ENCODE results near the gene NOXO1.
"Not testable (repeated sequence)": the region's sequence is repeated elsewhere in the genome, so short reads cannot be mapped to it uniquely, and the experiment has no call there.

Gene NOXO1

DNA sequence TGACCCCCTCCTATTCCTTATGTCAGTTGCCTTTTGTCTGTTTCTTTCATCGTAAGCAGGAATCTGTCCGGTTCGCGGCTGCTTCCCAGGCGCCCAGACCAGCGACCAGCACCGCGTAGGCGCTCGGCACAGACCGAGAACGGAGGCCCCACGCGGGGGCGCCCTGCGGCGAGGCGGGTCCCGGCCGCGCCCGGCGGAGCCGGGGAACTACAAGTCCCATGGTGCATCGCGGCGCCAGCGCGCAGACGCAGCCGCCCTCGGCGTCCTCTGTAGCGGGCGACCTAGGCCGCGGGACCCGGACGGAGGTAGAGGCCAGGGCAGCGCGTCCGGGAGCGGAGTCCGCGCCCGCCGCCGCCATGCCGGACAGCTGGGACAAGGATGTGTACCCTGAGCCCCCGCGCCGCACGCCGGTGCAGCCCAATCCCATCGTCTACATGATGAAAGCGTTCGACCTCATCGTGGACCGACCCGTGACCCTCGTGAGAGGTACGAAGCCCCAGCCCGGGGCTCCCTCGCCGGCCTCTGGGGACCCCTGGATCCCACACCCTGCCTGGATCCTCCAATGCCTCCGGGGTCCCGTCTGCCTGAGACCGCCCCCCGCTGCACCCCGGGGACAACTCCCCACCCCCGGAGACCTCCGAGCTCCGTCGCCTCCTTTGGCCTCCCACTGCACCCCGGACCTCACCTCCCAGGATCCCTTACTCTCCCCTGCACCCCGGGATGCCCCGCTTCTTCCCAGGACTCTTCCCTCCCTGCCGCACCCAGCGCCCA, 21.8 kb downstream of the NOXO1 start, which contains the start of gene NDUFB10:
NDUFB10 (plus strand) TSS at position 270 of the 771 bp plus-strand sequence; CDS start at position 357, 87 bp downstream.
- peak; percentile 48 for DNase-seq

DNA sequence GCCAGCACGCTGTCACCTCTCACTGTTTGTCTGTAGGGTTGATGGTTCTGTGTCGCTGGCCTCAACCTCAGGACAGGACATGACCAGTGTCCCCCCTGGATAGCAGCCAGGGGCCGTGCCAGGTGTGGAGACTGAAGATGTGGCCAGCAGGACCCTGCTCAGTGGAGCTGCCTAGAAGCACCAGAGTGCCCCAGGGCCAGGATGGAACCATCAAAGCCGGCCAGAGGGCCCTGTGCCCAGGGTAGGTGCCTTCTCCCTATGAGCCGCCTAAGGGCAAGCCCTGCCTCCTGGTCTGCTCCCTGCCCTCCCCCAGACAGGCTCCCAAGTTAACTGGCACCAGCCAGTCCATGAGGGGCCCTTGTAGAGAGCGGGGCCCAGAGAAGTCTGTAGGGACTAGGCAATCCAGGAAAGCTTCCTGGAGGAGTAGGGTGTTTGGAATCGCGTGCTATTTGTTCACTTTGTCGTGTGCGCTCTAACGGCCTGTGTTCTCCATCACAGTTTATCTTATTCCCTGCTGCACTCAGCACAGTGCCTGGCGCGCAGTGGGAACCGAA, 22.5 kb downstream of the NOXO1 start:
- no peak for DNase-seq

DNA sequence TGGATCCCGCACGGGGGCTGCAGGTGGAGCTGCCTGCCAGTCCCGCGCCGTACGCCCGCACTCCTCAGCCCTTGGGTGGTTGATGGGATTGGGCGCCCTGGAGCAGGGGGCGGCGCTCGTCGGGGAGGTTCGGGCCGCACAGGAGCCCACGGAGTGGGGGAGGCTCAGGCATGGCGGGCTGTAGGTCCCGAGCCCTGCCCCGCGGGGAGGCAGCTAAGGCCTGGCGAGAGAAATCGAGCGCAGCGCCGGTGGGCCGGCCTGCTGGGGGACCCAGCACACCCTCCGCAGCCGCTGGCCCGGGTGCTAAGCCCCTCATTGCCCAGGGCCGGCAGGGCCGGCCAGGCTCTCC, 23.2 kb downstream of the NOXO1 start:
- not testable (repeated sequence) for DNase-seq

DNA sequence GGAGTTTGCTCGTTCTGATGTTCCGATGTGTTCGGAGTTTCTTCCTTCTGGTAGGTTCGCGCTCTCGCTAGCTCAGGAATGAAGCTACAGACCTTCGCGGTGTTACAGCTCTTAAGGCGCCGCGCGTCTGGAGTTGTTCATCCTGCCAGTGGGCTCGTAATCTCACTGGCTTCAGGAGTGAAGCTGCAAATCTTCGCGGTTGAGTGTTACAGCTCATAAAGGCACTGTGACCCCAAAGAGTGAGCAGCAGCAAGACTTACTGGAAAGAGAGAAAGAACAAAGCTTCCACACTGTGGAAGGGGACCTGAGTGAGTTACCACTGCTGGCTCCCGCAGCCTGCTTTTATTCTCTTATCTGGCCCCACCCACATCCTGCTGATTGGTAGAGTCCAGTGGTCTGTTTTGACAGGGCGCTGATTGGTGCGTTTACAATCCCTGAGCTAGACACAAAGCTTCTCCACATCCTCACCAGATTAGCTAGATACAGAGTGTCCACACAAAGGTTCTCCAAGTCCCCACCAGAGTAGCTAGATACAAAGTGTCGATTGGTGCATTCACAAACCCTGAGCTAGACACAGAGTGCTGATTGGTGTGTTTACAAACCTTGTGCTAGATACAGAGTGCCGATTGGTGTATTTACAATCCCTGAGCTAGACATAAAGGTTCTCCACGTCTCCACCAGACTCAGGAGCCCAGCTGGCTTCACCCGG, 23.7 kb downstream of the NOXO1 start:
- not testable (repeated sequence) for DNase-seq

DNA sequence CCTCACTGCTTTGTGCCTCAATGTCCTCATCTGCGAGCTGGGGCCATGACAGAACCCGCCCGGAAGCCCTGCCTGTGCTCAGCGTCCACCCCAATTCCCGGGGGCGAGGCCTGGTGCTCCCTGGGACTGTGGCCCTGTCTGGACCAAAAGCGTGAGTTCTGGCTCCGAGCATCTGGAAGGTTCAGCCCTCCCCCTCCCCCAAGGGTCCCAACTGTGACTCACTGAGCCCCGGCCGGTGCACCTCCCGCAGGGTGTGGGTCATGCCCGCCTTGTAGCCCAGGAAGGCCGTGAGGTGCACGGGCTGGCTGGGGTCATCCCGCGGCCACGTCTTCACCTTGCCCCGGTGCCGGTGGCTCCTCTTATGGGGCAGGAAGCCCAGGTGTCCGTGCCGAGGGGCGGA, 27.5 kb downstream of the NOXO1 start:
- no peak for DNase-seq

DNA sequence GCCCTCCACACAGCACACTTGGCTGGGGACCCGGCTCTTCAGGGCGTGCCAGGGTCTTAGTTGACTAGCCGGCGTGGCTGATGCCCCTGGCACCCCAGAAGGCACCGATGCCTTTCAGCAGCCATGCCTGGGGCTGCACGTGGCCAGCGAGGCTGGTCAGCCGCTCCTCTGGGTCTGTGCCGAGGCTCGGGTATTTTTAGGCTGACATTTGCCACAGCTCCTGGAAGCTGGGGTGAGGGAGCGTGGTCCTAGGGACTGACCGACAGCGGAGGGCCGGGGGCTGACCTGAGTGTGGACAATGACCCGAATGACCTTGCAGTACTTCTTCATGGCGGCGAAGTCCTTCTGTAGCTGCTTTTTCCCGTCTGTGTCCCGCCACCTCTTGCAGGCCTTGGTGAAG, 30.7 kb downstream of the NOXO1 start:
- no peak for DNase-seq

DNA sequence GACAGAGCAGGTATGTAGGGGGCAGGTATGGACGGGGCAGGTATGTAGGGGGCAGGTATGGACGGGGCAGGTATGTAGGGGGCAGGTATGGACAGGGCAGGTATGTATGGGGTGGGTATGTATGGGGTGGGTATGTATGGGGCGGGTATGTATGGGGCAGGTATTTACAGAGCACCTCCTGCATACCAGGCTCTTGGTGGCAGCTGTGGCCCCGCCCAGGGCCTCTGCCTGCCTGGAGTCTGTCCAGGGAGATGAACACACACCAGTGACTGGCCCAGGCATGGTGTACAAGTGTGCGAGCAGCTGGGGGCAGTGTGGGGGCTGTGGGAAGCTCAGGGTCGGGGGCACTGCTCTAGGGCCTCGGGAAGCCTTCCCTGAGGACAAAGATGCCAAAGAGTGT, 31.2 kb downstream of the NOXO1 start:
- no peak for DNase-seq

DNA sequence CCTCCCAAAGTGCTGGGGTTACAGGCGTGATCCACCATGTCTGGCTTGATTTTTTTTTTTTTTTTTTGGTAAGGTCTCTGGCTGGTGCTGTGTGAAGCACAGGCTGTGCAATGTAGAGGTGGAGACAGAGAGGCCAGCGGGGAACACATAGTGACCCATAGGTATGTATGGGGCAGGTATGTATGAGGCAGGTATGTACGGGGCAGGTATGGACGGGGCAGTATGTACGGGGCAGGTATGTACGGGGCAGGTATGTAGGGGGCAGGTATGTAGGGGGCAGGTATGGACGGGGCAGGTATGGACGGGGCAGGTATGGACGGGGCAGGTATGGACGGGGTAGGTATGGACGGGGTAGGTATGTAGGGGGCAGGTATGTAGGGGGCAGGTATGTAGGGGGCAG, 31.8 kb downstream of the NOXO1 start:
- DNase-seq, result no peak

DNA sequence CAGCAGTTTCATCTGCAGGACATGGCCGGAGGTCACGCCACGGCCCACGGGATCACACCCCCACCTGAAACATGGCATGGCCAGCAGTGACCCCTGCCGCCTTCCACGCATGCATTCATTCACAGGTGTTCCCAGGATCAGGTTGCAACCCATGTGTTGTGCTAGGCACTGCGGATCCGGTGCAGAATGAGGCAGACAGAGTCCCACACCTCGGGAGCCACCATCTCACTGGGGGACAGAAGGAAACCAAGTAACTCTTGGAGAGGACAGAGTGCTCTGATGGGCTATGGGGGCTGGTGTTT, 33.9 kb downstream of the NOXO1 start:
- no peak for DNase-seq

DNA sequence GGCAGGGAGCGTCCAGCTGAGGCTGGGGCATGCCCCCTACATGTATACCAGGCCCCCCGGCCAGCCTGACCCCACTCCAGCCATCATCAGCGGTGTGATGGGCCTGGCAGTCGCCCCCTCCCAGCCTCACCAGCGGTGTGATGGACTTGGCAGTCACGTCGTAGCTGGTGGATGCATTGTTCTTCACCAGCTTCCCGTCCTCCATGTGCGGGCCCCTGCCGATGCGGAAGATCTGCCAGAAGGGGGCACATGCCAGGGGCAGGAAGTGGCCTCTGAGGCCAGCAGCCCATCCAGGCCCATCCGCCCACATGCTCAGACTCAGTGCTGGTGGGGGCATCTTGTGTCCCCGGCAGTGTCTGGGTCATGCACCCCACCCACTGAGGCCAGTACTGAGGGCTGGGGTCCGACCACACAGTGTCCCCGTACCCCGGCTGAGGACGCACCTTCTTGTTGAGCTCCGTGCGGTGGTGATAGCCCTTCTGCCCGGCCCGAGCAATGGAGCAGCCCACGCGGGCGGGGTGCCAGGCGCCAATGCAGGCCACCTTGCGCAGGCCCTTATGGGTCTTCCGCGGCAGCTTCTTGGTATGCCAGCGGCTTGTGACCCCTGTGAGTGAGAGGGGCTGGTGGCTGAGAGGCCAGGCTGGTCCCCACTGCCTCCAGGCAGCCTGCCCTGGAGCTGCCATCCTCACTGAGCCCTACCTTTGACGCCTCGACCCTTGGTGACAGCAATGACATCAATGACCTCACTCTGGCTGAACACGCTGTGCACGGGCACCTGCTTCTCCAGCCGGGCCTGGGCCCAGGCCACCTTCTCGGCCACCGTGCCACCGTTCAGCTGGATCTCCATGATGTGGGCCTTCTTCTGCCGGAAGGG, 34.5 kb downstream of the NOXO1 start:
- DNase-seq, result no peak

DNA sequence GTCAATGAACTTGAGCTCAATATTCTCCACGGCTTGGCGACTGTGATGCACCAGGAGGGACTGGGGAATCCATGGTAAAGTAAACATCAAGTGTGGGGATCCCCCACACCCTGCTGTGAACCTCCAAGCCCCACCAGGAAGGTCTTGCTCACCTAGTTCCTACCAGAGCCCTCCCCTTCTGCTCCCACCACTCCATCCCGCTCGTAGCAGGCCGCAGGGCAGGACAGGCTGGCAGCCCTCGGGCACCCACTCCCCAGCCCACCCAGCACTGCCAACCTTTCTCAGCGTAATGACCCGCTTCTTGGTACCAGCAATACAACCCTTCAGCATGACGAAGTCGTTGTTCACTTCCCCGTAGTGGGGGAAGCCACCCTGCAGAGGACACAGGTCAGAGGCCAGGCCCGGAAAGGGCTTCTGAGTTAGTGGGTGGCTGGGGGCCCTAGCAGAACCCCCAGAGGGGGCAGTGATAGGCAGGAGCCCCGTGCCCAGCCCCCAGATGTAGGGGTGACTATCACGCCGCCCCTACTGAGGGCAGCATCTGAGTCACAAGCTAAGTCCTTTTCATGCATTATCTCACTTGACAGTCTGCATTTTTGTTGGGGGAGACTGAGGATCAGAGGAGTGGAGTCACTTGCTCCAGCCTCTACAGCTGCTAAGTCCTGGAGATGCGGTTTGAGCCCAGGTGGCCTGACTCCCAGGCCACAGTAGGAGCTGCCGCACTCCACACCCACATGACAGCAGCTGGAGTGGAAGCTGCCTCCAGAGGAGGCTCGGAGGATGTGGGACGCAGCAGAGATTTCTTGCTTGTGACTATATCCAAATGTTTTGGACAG, 35.5 kb downstream of the NOXO1 start:
- no peak for DNase-seq

DNA sequence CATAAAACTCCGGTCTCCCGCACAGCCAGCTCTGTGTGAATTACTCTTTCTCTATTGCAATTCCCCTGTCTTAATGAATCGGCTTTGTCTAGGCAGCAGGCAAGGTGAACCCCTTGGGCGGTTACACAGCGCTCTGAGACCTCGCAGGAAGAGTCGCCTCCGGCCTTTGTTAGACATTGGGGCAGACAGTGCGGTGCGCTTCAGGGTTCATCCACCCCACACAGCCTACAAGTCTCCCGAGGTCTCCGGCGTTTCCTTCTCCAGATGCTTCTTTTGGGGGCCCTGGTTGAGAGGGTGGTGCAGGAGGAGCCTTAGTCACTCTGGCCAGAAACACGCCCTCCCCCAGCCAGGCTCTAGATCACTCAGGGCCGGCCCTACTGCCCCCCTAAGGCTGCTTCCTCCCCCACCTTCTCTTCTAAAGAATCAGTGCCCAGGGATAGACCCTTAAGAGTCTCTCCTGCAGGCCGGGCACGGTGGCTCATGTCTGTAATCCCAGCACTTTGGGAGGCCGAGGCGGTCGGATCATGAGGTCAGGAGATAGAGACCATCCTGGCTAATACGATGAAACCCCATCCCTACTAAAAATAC, 36.6 kb downstream of the NOXO1 start:
- no peak for DNase-seq

DNA sequence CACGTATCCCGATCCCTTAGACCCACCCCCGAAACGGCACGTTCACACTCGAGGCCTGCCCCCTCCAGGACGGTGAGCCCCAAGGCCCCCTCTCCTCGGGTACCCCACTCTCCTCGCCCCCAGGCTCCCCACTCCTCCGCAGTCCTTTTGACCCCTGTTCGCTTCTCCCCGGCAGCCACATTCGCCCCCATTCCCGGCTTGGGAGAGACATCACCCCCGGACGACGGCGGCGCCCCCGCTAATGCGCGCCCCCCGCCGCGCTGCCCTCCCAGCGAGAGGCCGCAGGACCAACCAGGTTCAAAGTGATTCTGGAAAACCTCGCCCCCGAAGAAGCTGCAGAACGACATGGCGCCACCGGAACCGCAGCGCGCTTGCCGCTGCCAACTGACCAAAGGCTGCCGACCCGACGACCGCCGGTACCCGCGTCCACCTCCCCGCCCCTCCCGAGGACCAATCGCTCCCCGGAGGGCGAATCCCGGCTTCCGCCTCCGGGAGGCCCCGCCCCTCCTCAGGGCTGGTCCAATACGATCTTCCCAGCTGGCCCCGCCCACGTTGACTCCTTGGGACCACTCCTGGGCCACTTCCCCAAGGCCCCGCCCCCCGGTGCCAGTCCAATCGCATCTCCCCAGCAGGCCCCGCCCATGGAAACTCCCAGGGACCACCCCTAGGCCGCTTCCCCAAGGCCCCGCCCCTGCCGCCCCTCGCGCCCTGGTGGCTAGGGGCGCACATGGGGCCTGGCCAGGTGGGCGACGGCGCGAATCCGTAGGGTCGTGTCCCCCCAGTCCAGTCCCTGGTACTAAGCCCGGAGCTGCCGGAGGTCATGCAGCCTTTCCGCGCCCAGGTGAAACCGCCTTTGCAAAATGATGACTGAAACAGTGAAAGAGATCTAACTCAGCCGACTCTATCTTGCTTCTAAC, 38.2 kb downstream of the NOXO1 start, which contains the start of gene MSRB1:
MSRB1 (minus strand) TSS at position 390 of the 917 bp plus-strand sequence; CDS start at position 347, 43 bp downstream.
- DNase-seq, result peak; percentile 84

DNA sequence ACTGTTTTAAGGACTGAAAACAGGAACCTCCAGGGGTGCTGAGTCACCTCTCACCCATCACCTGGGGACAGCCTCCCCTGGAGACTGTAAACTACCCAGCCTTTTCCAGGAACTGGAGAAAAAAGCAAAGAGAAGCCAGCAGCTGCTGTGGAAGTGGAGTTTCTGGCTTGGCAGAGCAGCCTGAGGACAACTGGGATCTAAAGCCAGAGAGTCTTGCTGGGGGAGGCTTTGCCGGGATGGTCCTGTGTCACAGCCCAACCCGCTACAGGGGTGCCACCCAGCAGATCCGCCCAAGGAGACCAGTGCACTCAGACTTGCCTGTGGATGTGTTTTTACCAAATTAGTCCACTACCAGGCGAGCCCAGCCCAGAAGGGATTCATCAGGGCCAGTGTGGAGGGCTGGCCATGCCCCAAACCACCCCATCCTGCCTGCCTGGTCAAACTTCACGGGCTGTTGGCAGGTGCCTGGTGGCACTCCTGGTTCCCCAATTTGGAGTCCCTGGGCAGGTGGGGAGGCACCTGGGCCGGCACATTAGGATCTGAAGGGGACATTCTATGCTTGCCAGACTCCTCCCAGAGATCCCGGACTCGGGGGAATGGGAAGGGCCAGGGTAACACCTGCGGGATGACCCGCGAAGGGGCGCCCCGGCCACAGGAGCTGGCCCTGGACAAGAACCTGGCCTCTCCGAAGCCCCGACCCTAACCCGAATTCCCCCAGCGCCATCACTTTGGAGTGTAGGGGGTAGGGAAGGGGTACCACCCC, 39.0 kb downstream of the NOXO1 start:
- no peak for DNase-seq

DNA sequence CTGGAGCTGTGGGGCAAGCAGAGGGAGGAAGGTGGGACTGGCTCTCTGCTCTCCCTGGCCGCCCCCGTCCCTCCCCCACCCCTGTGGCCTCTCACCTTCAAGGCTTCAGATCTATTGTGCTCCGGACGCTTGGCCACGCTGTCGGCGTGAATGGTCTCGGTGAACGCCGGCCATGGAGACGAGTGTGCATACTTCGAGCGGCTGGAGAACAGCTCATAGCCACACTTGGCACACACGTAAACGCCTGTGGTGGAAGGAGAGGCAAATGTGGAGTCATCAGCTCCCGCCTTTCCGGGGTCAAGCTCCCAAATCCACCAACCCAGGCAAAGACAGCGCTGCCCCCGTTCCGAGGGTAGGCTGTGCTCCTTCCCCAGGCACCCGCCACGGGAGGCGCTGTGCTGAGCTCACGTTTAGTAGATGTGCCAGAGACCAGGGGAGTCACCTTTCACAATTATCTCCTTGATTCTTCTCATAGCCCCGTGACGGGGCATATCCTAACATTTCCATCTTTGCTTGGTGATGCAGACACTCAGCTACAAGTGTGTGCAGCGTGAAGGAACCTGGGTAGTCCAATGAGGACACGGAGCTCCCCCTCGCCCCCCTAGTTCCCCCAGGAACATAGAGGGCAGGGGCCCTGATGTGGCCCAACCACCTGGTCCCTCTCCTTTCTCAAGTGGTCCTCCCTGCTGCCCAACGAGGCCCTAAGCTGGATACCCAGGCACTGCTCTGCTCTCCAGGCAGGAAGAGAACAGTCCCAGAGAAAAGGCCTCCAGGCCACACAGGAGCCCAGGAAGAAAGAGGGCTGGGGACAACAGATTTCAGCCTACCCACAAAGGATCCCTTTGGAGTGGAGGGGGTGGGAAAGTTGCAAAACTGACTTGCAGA, 39.9 kb downstream of the NOXO1 start:
- DNase-seq, result no peak

DNA sequence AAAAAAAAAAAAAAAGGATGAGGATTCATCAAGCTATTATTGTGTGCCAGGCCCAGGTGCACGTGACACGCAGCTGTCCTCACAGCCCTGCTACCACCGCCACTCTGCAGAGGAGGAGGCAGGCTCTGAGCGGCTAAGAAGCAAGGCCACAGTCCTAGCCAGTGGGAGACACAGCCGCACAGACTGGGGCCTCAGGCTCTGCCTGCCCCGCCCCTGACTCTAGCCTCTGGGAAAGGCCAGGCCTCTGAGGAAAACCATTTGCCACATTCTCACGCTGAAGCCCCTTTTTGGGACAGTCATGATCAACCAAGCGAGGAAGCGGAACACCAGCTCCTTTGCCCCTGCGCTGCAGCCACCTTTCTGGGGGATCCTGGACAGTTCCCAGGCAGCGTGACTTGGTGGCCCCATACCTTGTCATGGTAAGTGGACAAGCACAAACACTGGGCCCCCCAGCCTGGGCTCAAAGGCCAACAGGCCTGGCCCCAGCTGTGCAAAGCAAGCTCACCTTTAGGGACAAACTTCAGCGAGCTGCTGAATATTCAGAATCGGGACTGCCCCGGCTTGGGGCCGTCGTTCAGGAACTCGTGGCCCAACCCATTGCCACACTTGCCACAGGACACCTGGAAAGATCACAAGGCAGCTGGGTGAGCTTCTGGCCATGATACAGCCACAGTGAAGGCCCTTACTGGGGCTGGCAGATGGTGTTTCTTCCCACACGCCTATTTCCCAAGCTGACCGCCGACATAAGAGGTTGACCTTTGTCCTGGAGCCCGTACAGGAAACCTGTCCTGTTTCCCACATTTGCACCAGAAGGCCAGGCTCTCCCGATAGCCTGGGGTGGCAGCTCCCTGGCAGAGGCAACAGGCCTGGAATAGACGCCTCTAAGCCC, 40.8 kb downstream of the NOXO1 start:
- DNase-seq, result no peak

DNA sequence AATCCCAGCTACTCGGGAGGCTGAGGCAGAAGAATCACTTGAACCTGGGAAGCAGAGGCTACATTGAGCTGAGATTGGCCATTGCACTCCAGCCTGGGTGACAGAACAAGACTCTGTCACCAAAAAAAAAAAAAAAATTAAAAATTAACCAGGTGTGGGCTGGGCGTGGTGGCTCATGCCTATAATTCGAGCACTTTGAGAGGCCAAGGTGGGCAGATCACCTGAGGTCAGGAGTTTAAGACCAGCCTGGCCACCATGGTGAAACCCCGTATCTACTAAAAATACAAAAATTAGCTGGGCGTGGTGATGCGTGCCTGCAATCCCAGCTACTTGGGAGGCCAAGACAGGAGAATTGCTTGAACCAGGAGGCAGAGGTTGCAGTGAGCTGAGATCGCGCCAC, 41.4 kb downstream of the NOXO1 start:
- not testable (repeated sequence) for DNase-seq

DNA sequence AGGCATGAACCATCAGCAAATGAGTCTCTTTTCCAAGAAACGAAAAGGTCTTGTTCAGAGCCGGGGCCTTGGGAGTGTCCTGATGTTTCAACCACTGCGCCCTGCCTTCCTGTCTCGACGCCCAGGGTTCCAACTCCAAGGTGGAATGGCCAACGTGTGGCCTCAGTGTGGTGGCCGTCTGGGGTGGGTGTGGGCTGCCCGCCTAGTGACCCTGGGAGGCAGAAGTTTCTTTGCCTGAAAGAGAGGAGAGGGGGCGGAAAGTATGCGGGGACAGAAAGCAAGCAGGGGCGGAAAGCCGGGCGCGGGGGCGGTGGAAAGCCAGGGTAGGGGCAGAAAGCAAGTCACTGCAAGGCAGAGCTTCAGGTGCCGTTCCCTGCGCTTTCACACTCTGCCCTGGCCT, 42.4 kb downstream of the NOXO1 start:
- no peak for DNase-seq

Data from DMS79 treated with DMSO at 0.1 percent for 48 hours (cell line).